Hepatocyte (in vitro differentiated cells): ENCODE measurements around the gene GLI3.

Experiments used
- CTCF ChIP-seq: fragments of 200-600 bp; sonication (generic); IDR thresholded peaks from 2 replicates; pipeline ENCODE4 v1.5.1; 2016; ENCODE audit warnings: antibody characterized with exemption, mild to moderate bottlenecking; ENCODE audit not compliant: poor library complexity
- EZH2phosphoT487 ChIP-seq: fragments of 200-600 bp; sonication (generic); IDR thresholded peaks from one replicate; pipeline ENCODE4 v1.6.1; 2018; ENCODE audit warnings: antibody characterized with exemption, mild to moderate bottlenecking, low read depth, moderate library complexity; ENCODE audit not compliant: unreplicated experiment, severe bottlenecking

DNA sequence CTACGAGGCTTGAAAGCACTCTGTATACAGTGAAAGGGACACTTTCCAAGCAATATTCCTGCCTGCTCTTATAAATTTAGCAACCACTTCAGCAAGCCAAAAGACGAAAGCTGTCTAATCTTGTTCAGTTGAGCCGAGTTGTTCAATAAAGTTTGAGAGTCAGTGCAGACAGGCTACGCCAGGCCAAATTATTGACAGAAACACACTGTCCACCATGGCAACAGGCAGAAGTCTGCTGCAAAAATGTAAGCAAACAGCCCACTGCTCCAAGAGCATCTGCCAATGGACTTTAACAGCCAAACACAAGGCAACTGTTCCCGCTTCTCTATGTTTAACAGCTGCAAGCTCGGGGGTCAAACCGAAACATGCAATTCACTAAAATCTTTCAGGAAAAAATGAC, 85.7 kb downstream of the GLI3 start:
- TF ChIP-seq EZH2phosphoT487 (no peak), CTCF (no peak)
